A673 (cell line): ENCODE results near the gene ISY1. TPM values are rescaled to one million over a fixed set of nuclear protein-coding genes. Genes with fewer than 3 reads are reported as not detected.
"Not testable (repeated sequence)": the region's sequence is repeated elsewhere in the genome, so short reads cannot be mapped to it uniquely, and the experiment has no call there.

Experiments used
- BruUV-seq: library from RNA; stranded (reverse); fragments of 400-500 nt; replicated peaks from 2 replicates; lab custom pipeline; 2021; lab: Mats Ljungman, UMichigan
- CTCF ChIA-PET: fragments of 300-600 bp; sonication (Branson Sonifier 250); formaldehyde crosslinking; loops from one replicate; lab custom pipeline; 2022; ENCODE audit warnings: antibody characterized with exemption; lab: Charles Lee
- POLR2A ChIA-PET: fragments of 300-600 bp; sonication (Branson Sonifier 250); formaldehyde crosslinking; loops from one replicate; lab custom pipeline; 2022; ENCODE audit warnings: antibody characterized with exemption; ENCODE audit not compliant: low non-redundant PET; lab: Charles Lee
- DNase-seq: peaks from one replicate; pipeline ENCODE4 v3.0.0-alpha.2; 2015; ENCODE audit warnings: low spot score
- H3K27ac ChIP-seq: fragments of 200-600 bp; sonication (generic); 2 replicates; pipeline ENCODE4 v1.5.1; 2016; ENCODE audit warnings: mixed run types, low read depth, mild to moderate bottlenecking, mixed read lengths, antibody characterized with exemption, low read length; ENCODE audit not compliant: poor library complexity, severe bottlenecking
- H3K27me3 ChIP-seq: fragments of 200-600 bp; sonication (generic); replicated peaks from 2 replicates; pipeline ENCODE4 v1.6.1; 2017; ENCODE audit warnings: mixed run types, low read depth, mild to moderate bottlenecking, mixed read lengths, antibody characterized with exemption, low read length; ENCODE audit not compliant: insufficient read depth, poor library complexity
- H3K36me3 ChIP-seq: fragments of 200-600 bp; sonication (generic); 2 replicates; pipeline ENCODE4 v1.6.1; 2016; ENCODE audit warnings: mixed run types, mild to moderate bottlenecking, mixed read lengths, antibody characterized with exemption, low read length; ENCODE audit not compliant: insufficient read depth, poor library complexity, severe bottlenecking
- H3K4me1 ChIP-seq: fragments of 200-600 bp; sonication (generic); 2 replicates; pipeline ENCODE4 v1.6.1; 2017; ENCODE audit warnings: mixed run types, mild to moderate bottlenecking, mixed read lengths, antibody characterized with exemption, low read length; ENCODE audit not compliant: insufficient read depth, poor library complexity, severe bottlenecking
- H3K4me3 ChIP-seq: fragments of 200-600 bp; sonication (generic); 2 replicates; pipeline ENCODE4 v1.5.1; 2016; ENCODE audit warnings: low read depth, mixed run types, mild to moderate bottlenecking, mixed read lengths, low read length; ENCODE audit not compliant: poor library complexity, severe bottlenecking
- H3K9me3 ChIP-seq: fragments of 200-600 bp; sonication (generic); 2 replicates; pipeline ENCODE4 v1.6.1; 2016; ENCODE audit warnings: mixed run types, low read depth, mild to moderate bottlenecking, mixed read lengths, antibody characterized with exemption, low read length; ENCODE audit not compliant: poor library complexity, severe bottlenecking
- EZH2 ChIP-seq: fragments of 200-600 bp; sonication (generic); IDR thresholded peaks from 2 replicates; pipeline ENCODE4 v1.6.1; 2017; ENCODE audit warnings: borderline replicate concordance, low read depth, mild to moderate bottlenecking, mixed read lengths, antibody characterized with exemption, low read length; ENCODE audit not compliant: poor library complexity, severe bottlenecking
- intact Hi-C: fragments of 100-400 bp; cut with micrococcal nuclease; formaldehyde crosslinking; loops from one replicate; pipeline ENCODE4 v1.10.0; 2022; ENCODE audit not compliant: unreplicated experiment
- total RNA-seq: library from RNA; stranded (reverse); gene quantifications from 2 replicates; pipeline ENCODE4 v1.2.3, GENCODE V29; 2021
- TF ChIP-seq, protein P1 (sequence below): fragments of 300-800, 200-600 bp; sonication (generic); conservative IDR thresholded peaks from 2 replicates; pipeline ENCODE4 v1.5.1; 2017; ENCODE audit warnings: low read depth, mild to moderate bottlenecking, antibody characterized with exemption, low read length, moderate library complexity, mixed read lengths

The ISY1 gene
- total RNA-seq, 1 experiment from 2014 or later = 46.2 TPM

GRCh38 chr3:129185783-129186182 lies 24.9 kb upstream of the ISY1 start:
- Histone ChIP-seq H3K4me1 (peaks cover 16% of the 10 kb centered on the region), H3K4me3 (no peak overlapping the region), H3K9me3 (no peaks in the 10 kb centered on the region), H3K36me3 (no peaks in the 10 kb centered on the region), H3K27ac (peak overlapping the region; percentile 11), H3K27me3 (no peaks in the 10 kb centered on the region)
- ChIA-PET POLR2A (no interaction called here), CTCF (no interaction called here)
- intact Hi-C loops = no loop called here
- no peak for DNase-seq
- BruUV-seq = no TSS peak
- TF ChIP-seq, protein P1, sequence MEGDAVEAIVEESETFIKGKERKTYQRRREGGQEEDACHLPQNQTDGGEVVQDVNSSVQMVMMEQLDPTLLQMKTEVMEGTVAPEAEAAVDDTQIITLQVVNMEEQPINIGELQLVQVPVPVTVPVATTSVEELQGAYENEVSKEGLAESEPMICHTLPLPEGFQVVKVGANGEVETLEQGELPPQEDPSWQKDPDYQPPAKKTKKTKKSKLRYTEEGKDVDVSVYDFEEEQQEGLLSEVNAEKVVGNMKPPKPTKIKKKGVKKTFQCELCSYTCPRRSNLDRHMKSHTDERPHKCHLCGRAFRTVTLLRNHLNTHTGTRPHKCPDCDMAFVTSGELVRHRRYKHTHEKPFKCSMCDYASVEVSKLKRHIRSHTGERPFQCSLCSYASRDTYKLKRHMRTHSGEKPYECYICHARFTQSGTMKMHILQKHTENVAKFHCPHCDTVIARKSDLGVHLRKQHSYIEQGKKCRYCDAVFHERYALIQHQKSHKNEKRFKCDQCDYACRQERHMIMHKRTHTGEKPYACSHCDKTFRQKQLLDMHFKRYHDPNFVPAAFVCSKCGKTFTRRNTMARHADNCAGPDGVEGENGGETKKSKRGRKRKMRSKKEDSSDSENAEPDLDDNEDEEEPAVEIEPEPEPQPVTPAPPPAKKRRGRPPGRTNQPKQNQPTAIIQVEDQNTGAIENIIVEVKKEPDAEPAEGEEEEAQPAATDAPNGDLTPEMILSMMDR = no peak
- TF ChIP-seq EZH2 = no peak

- H3K9me3 ChIP-seq, H3K27me3 ChIP-seq, CTCF ChIA-PET, DNase-seq, POLR2A ChIA-PET, BruUV-seq, H3K36me3 ChIP-seq: not testable (repeated sequence)
- H3K27ac ChIP-seq = peak overlapping the region; percentile 98
- H3K4me3 ChIP-seq = peak overlapping the region; percentile 64
- peaks cover 24% of the 10 kb centered on the region for H3K4me1 ChIP-seq
- intact Hi-C loops = loop anchor here (5.0 kb wide), 1 partner anchor 62 kb away; the partner anchor contains the start of gene COPG1
These were observed 24.1 kb upstream of the ISY1 start for GRCh38 chr3:129184784-129185542.

GRCh38 chr3:129184396-129184657 lies 23.5 kb upstream of the ISY1 start:
- ChIA-PET CTCF (no interaction called here), POLR2A (no interaction called here)
- TSS peak; percentile 87 for BruUV-seq
- no peaks in the 10 kb centered on the region for H3K9me3 ChIP-seq
- H3K36me3 ChIP-seq = peaks cover 2% of the 10 kb centered on the region
- peaks cover 30% of the 10 kb centered on the region for H3K4me1 ChIP-seq
- peak overlapping the region; percentile 64 for H3K4me3 ChIP-seq
- TF ChIP-seq, protein P1 = no peak
- TF ChIP-seq EZH2 = no peak
- peak; percentile 49 for DNase-seq
- no peaks in the 10 kb centered on the region for H3K27me3 ChIP-seq
- intact Hi-C loops = loop anchor here (5.0 kb wide), 1 partner anchor 63 kb away; the partner anchor contains the start of gene COPG1
- H3K27ac ChIP-seq = peak overlapping the region; percentile 98
